ENCODE data around the gene NACC1.

Gene NACC1

GRCh38 chr19:13117772-13118423 is at the start of gene NACC1:
Gene NACC1, plus strand, starts transcription at chr19:13118264. Its CDS starts 16,944 bp downstream, at chr19:13135208.
- Mint-ChIP-seq H3K27me3 (ENCODE audit: low read depth) (no peaks in the 10 kb centered on the region), H3K9me3 (no peaks in the 10 kb centered on the region), H3K4me3 (peak within 1 kb of the TSS; percentile 96), H3K4me1 (ENCODE audit: low read depth) (peaks cover 31% of the 10 kb centered on the region), H3K27ac (peak within 1 kb of the TSS; percentile 97), H3K36me3 (ENCODE audit: low read depth) (peaks cover 22% of the 10 kb centered on the region)
- DNase-seq (ENCODE audit: low spot score): peak; percentile 92

- DNase-seq (ENCODE audit: low spot score): no peak
- Mint-ChIP-seq H3K27ac (no peak overlapping the region), H3K4me3 (no peak overlapping the region), H3K9me3 (no peaks in the 10 kb centered on the region), H3K36me3 (ENCODE audit: low read depth) (no peaks in the 10 kb centered on the region), H3K4me1 (ENCODE audit: low read depth) (no peaks in the 10 kb centered on the region), H3K27me3 (ENCODE audit: low read depth) (no peaks in the 10 kb centered on the region)
Measured at GRCh38 chr19:13069415-13070359, 48.4 kb upstream of the NACC1 start.

- H3K27ac Mint-ChIP-seq: no peak overlapping the region
- no peak overlapping the region for H3K4me3 Mint-ChIP-seq
- no peaks in the 10 kb centered on the region for H3K36me3 Mint-ChIP-seq (ENCODE audit: low read depth)
- H3K4me1 Mint-ChIP-seq (ENCODE audit: low read depth): no peaks in the 10 kb centered on the region
- no peaks in the 10 kb centered on the region for H3K27me3 Mint-ChIP-seq (ENCODE audit: low read depth)
- no peaks in the 10 kb centered on the region for H3K9me3 Mint-ChIP-seq
- DNase-seq (ENCODE audit: low spot score): no peak
Measured at GRCh38 chr19:13070425-13071140, 47.5 kb upstream of the NACC1 start.

- no peak for DNase-seq (ENCODE audit: low spot score)
- no peaks in the 10 kb centered on the region for H3K36me3 Mint-ChIP-seq (ENCODE audit: low read depth)
- no peak overlapping the region for H3K4me3 Mint-ChIP-seq
- no peaks in the 10 kb centered on the region for H3K9me3 Mint-ChIP-seq
- H3K4me1 Mint-ChIP-seq (ENCODE audit: low read depth): no peaks in the 10 kb centered on the region
- no peak overlapping the region for H3K27ac Mint-ChIP-seq
- H3K27me3 Mint-ChIP-seq (ENCODE audit: low read depth): no peaks in the 10 kb centered on the region
Measured at GRCh38 chr19:13071444-13072187, 46.4 kb upstream of the NACC1 start.

- H3K9me3 Mint-ChIP-seq: no peaks in the 10 kb centered on the region
- DNase-seq (ENCODE audit: low spot score): no peak
- H3K4me3 Mint-ChIP-seq: no peak overlapping the region
- H3K36me3 Mint-ChIP-seq (ENCODE audit: low read depth): no peaks in the 10 kb centered on the region
- no peaks in the 10 kb centered on the region for H3K27me3 Mint-ChIP-seq (ENCODE audit: low read depth)
- no peak overlapping the region for H3K27ac Mint-ChIP-seq
- no peaks in the 10 kb centered on the region for H3K4me1 Mint-ChIP-seq (ENCODE audit: low read depth)
Measured at GRCh38 chr19:13072188-13072908, 45.7 kb upstream of the NACC1 start.

GRCh38 chr19:13073263-13073662 is 44.8 kb upstream of the NACC1 start:
- no peaks in the 10 kb centered on the region for H3K27me3 Mint-ChIP-seq (ENCODE audit: low read depth)
- no peak overlapping the region for H3K27ac Mint-ChIP-seq
- H3K36me3 Mint-ChIP-seq (ENCODE audit: low read depth): no peaks in the 10 kb centered on the region
- H3K9me3 Mint-ChIP-seq: no peaks in the 10 kb centered on the region
- no peak for DNase-seq (ENCODE audit: low spot score)
- H3K4me3 Mint-ChIP-seq: no peak overlapping the region
- H3K4me1 Mint-ChIP-seq (ENCODE audit: low read depth): no peaks in the 10 kb centered on the region

GRCh38 chr19:13074378-13074777 is 43.7 kb upstream of the NACC1 start:
- H3K36me3 Mint-ChIP-seq (ENCODE audit: low read depth): no peaks in the 10 kb centered on the region
- DNase-seq (ENCODE audit: low spot score): no peak
- H3K4me1 Mint-ChIP-seq (ENCODE audit: low read depth): no peaks in the 10 kb centered on the region
- no peak overlapping the region for H3K4me3 Mint-ChIP-seq
- H3K27ac Mint-ChIP-seq: no peak overlapping the region
- H3K9me3 Mint-ChIP-seq: no peaks in the 10 kb centered on the region
- H3K27me3 Mint-ChIP-seq (ENCODE audit: low read depth): no peaks in the 10 kb centered on the region

- no peaks in the 10 kb centered on the region for H3K4me1 Mint-ChIP-seq (ENCODE audit: low read depth)
- H3K4me3 Mint-ChIP-seq: no peak overlapping the region
- H3K27me3 Mint-ChIP-seq (ENCODE audit: low read depth): no peaks in the 10 kb centered on the region
- no peak overlapping the region for H3K27ac Mint-ChIP-seq
- H3K36me3 Mint-ChIP-seq (ENCODE audit: low read depth): no peaks in the 10 kb centered on the region
- no peaks in the 10 kb centered on the region for H3K9me3 Mint-ChIP-seq
- DNase-seq (ENCODE audit: low spot score): no peak
Measured at GRCh38 chr19:13076320-13076719, 41.7 kb upstream of the NACC1 start.

GRCh38 chr19:13076787-13077186 is 41.3 kb upstream of the NACC1 start:
- no peaks in the 10 kb centered on the region for H3K27me3 Mint-ChIP-seq (ENCODE audit: low read depth)
- H3K4me3 Mint-ChIP-seq: no peak overlapping the region
- no peaks in the 10 kb centered on the region for H3K36me3 Mint-ChIP-seq (ENCODE audit: low read depth)
- H3K4me1 Mint-ChIP-seq (ENCODE audit: low read depth): no peaks in the 10 kb centered on the region
- H3K9me3 Mint-ChIP-seq: no peaks in the 10 kb centered on the region
- no peak for DNase-seq (ENCODE audit: low spot score)
- no peak overlapping the region for H3K27ac Mint-ChIP-seq

GRCh38 chr19:13077240-13077639 is 40.8 kb upstream of the NACC1 start:
- H3K27me3 Mint-ChIP-seq (ENCODE audit: low read depth): no peaks in the 10 kb centered on the region

GRCh38 chr19:13078381-13078780 is 39.7 kb upstream of the NACC1 start:
- H3K4me1 Mint-ChIP-seq (ENCODE audit: low read depth): no peaks in the 10 kb centered on the region
- no peaks in the 10 kb centered on the region for H3K9me3 Mint-ChIP-seq
- no peak for DNase-seq (ENCODE audit: low spot score)
- H3K27me3 Mint-ChIP-seq (ENCODE audit: low read depth): no peaks in the 10 kb centered on the region
- no peaks in the 10 kb centered on the region for H3K36me3 Mint-ChIP-seq (ENCODE audit: low read depth)
- no peak overlapping the region for H3K27ac Mint-ChIP-seq
- H3K4me3 Mint-ChIP-seq: no peak overlapping the region

More at GRCh38 chr19:13077240-13077639, 40.8 kb upstream of the NACC1 start:
- Mint-ChIP-seq H3K4me1 (ENCODE audit: low read depth) (no peaks in the 10 kb centered on the region), H3K27ac (no peak overlapping the region), H3K36me3 (ENCODE audit: low read depth) (no peaks in the 10 kb centered on the region), H3K9me3 (no peaks in the 10 kb centered on the region), H3K4me3 (no peak overlapping the region)
- no peak for DNase-seq (ENCODE audit: low spot score)

GRCh38 chr19:13078897-13079541 is 39.0 kb upstream of the NACC1 start:
- H3K27me3 Mint-ChIP-seq (ENCODE audit: low read depth): no peaks in the 10 kb centered on the region
- no peak overlapping the region for H3K27ac Mint-ChIP-seq
- no peaks in the 10 kb centered on the region for H3K9me3 Mint-ChIP-seq
- no peak for DNase-seq (ENCODE audit: low spot score)
- H3K36me3 Mint-ChIP-seq (ENCODE audit: low read depth): no peaks in the 10 kb centered on the region
- H3K4me1 Mint-ChIP-seq (ENCODE audit: low read depth): no peaks in the 10 kb centered on the region
- no peak overlapping the region for H3K4me3 Mint-ChIP-seq

Data from T-helper 2 cell treated with Interferon-gamma antibody and Interleukin-4, amounts not matched to agents 5 μg/mL and 100 μg/mL, for 36 hours (primary cell).